ENCODE measurements around the gene CTNND1.

The CTNND1 gene

DNA sequence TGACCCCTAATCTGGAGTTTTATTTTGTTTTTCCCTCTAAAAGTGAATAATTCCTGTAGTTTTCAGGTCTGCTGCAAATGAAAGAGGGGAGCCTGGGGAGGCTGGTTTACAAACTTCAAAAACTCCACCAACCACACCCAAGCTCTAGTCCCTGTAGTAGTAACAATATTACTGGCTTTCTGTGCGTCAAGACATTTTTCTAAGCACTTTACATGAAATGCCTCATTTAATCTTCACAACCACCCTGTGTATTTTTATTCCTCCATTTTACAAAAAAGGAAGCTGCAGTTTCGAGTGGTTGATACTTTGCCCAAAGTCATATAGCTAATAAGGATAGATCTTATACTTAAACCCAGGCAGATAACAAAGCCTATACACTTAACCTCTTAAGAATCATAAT lies 23.5 kb downstream of the CTNND1 start:
- no peak for TF ChIP-seq ZFX (IDR thresholded peaks at IDR 0.05; ENCODE audit: borderline replicate concordance)
- TF ChIP-seq, protein P1, sequence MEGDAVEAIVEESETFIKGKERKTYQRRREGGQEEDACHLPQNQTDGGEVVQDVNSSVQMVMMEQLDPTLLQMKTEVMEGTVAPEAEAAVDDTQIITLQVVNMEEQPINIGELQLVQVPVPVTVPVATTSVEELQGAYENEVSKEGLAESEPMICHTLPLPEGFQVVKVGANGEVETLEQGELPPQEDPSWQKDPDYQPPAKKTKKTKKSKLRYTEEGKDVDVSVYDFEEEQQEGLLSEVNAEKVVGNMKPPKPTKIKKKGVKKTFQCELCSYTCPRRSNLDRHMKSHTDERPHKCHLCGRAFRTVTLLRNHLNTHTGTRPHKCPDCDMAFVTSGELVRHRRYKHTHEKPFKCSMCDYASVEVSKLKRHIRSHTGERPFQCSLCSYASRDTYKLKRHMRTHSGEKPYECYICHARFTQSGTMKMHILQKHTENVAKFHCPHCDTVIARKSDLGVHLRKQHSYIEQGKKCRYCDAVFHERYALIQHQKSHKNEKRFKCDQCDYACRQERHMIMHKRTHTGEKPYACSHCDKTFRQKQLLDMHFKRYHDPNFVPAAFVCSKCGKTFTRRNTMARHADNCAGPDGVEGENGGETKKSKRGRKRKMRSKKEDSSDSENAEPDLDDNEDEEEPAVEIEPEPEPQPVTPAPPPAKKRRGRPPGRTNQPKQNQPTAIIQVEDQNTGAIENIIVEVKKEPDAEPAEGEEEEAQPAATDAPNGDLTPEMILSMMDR (IDR thresholded peaks at IDR 0.05), result no peak
- peak overlapping the region; percentile 94; the same call in 1 of the 2 replicates for H3K27ac ChIP-seq

DNA sequence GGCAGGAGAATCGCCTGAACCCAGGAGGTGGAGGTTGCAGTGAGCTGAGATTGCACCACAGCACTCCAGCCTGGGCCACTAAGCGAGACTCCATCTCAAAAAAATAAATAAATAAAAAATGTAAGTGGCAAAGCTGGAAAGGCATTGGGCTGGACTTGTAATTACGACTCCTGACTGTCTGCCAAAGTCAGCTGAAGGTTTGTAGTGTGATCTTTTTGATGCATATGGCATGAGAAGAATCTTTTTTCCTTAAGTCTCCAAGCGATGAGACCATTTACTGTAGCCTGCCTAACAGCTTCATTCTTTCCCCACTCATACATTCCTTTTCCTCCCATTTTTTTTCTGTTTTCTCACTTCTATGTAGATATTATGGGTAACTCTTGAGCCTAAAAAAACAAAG lies 24.8 kb downstream of the CTNND1 start:
- H3K27ac ChIP-seq, result peak overlapping the region; percentile 29
- TF ChIP-seq, protein P1 (IDR thresholded peaks at IDR 0.05), result no peak
- TF ChIP-seq ZFX (IDR thresholded peaks at IDR 0.05; ENCODE audit: borderline replicate concordance), result no peak

DNA sequence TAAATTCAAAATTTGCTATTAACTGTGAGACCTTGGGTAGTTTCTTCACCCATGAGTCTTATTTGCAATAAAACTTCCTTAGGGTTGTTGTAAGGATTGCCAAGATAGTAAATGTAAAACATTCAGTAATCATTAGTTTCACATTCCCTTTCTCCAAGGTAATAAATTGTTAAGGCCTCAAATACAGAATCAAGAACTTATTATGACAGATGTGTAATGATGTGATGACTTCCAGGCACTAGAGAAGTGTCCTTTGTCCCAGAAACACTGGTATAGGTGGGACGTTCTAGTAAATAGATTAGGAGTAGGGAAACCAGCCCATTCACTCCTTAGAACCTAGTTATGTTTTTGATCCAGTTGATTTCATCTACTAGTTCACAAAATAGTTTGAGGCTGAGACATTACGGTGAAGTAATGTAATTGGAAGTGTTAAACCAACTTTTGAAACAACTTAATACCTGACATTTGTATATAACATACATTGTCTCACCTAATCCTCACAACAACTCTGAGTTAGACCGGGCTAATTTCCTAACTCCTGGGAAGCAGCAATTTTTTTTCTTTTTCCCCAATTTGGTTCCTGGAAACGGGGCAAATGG lies 25.5 kb downstream of the CTNND1 start:
- peak overlapping the region; percentile 29 for H3K27ac ChIP-seq
- TF ChIP-seq, protein P1 (IDR thresholded peaks at IDR 0.05), result no peak
- no peak for TF ChIP-seq ZFX (IDR thresholded peaks at IDR 0.05; ENCODE audit: borderline replicate concordance)

DNA sequence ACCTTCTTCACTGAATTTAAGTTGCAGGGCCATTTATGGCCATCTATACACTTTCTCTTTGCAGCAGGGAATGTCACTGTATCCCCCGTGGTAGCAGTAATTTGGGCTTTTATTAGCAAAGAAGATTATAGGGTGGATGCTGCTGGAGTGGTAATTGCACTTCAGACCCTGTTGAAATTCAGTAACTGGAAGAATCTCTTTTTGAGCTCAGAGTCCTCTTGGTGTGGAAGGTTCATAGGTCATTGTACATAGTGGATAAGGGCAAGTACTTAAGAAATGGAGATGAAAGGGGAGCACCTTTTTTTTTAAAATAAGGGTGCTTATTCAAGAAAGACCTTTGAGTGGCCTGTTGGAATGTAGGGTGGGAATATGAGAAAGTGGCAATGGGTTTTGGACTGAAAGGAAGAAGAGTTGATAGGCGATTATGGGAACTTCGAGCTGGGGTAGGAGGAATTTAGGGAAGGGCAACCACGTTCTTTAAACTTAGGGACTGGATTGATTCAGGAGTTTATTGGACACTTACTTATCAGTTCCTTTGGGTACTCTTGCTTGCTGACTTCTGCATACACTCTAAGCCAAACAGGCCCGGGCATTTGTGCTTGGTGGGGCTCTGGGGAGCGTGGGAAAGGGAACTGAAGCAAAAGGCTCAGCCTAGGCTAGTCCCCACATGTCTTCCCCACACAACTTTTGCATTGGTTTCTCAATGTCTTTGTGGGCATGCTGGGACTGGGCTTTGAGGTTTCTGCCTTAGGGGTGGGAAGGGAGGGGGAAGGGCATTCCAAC lies 26.5 kb downstream of the CTNND1 start:
- TF ChIP-seq, protein P1 (IDR thresholded peaks at IDR 0.05), result no peak
- TF ChIP-seq ZFX (IDR thresholded peaks at IDR 0.05; ENCODE audit: borderline replicate concordance), result no peak
- H3K27ac ChIP-seq, result peak overlapping the region; percentile 29; the same call in 1 of the 2 replicates

DNA sequence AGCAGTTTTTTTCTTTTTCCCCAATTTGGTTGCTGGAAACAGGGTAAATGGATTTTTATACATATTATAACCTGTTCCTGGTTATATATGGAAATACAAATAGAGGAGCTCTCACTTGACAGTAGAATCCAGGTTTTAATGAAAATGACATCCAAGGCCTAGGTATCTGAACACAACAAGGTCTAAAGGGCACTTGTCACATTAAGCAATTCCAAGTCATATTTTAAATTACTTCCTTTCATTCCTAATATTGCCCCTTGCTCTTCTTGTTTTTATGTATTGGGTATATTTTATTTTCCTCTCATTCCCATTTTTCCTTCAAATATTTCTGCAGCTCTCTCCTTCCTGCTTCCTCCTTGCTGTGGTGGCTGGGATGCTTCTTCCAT lies 27.1 kb downstream of the CTNND1 start:
- TF ChIP-seq ZFX (IDR thresholded peaks at IDR 0.05; ENCODE audit: borderline replicate concordance), result no peak
- TF ChIP-seq, protein P1 (IDR thresholded peaks at IDR 0.05), result no peak
- no peak overlapping the region for H3K27ac ChIP-seq

DNA sequence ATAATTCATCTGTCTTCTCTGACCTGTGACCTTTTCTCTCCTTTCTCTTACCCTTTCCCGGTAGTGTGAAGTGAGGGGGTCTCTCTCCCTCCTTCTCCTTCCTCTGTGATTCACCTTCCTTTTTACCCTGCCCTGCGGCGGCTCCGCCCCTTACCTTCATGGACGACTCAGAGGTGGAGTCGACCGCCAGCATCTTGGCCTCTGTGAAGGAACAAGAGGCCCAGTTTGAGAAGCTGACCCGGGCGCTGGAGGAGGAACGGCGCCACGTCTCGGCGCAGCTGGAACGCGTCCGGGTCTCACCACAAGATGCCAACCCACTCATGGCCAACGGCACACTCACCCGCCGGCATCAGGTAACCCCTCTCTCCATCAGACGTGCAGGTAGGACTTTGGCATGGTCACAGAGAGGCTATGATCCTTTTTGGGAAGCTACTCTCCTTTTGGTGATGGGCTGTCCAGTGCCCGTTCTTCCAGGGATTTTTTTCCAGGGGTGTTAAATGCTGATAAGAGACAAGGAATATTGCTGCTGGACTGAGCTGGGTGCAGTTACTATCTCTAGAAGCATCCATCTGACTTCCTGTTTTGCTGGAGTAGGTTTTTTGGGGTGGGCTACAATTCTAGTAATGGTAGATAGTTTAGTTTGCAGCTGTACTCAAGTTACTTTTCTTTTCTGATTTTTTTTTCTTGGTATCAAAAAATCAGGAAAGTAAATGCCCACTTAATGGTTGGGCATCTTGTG lies 29.9 kb downstream of the CTNND1 start:
- TF ChIP-seq, protein P1 (IDR thresholded peaks at IDR 0.05), result peak; percentile 27
- no peak for TF ChIP-seq ZFX (IDR thresholded peaks at IDR 0.05; ENCODE audit: borderline replicate concordance)
- H3K27ac ChIP-seq, result peak overlapping the region; percentile 73
